ENCODE measurements around the gene SLC29A4. TPM values are rescaled to one million over a fixed set of nuclear protein-coding genes. Genes with fewer than 3 reads are reported as not detected.
"Not testable (repeated sequence)": the region's sequence is repeated elsewhere in the genome, so short reads cannot be mapped to it uniquely, and the experiment has no call there.

SLC29A4 gene
- total RNA-seq, 2 experiments from 2014 or later, result 1.6 to 3.1 TPM

GRCh38 chr7:5312276-5313070 lies 29.7 kb downstream of the SLC29A4 start:
- ATAC-seq (ENCODE audit: low read depth); H3K4me3 Mint-ChIP-seq; H3K27ac Mint-ChIP-seq; H3K9me3 Mint-ChIP-seq; DNase-seq; POLR2A ChIA-PET; H3K4me1 Mint-ChIP-seq; H3K27me3 Mint-ChIP-seq: not testable (repeated sequence)
- H3K36me3 Mint-ChIP-seq, result peaks cover 16% of the 10 kb centered on the region

- DNase-seq; ATAC-seq (ENCODE audit: low read depth); H3K4me3 Mint-ChIP-seq; H3K9me3 Mint-ChIP-seq; H3K27ac Mint-ChIP-seq; H3K4me1 Mint-ChIP-seq; H3K27me3 Mint-ChIP-seq; POLR2A ChIA-PET: not testable (repeated sequence)
- peaks cover 20% of the 10 kb centered on the region for H3K36me3 Mint-ChIP-seq
Observed at GRCh38 chr7:5313076-5313885, 30.5 kb downstream of the SLC29A4 start.

- Mint-ChIP-seq H3K27me3 (no peaks in the 10 kb centered on the region), H3K4me3 (no peak overlapping the region), H3K36me3 (peaks cover 34% of the 10 kb centered on the region), H3K9me3 (peaks cover 11% of the 10 kb centered on the region), H3K27ac (no peak overlapping the region), H3K4me1 (no peaks in the 10 kb centered on the region)
- POLR2A ChIA-PET, result no interaction called here
- ATAC-seq (ENCODE audit: low read depth) (no peak), DNase-seq (no peak)
Observed at GRCh38 chr7:5314864-5315263, 32.1 kb downstream of the SLC29A4 start.

GRCh38 chr7:5315761-5316160 lies 33.0 kb downstream of the SLC29A4 start:
- no peak overlapping the region for H3K27ac Mint-ChIP-seq
- H3K36me3 Mint-ChIP-seq, result peaks cover 40% of the 10 kb centered on the region

GRCh38 chr7:5318613-5319012 lies 35.9 kb downstream of the SLC29A4 start:
- Mint-ChIP-seq H3K36me3 (peaks cover 55% of the 10 kb centered on the region), H3K9me3 (peaks cover 13% of the 10 kb centered on the region)
- H3K27ac Mint-ChIP-seq; DNase-seq; H3K4me1 Mint-ChIP-seq; H3K27me3 Mint-ChIP-seq; POLR2A ChIA-PET; H3K4me3 Mint-ChIP-seq; ATAC-seq (ENCODE audit: low read depth): not testable (repeated sequence)

More at GRCh38 chr7:5315761-5316160, 33.0 kb downstream of the SLC29A4 start:
- ATAC-seq (ENCODE audit: low read depth), result no peak
- DNase-seq, result no peak
- no peaks in the 10 kb centered on the region for H3K27me3 Mint-ChIP-seq
- H3K4me3 Mint-ChIP-seq, result no peak overlapping the region
- POLR2A ChIA-PET, result no interaction called here
- peaks cover 13% of the 10 kb centered on the region for H3K9me3 Mint-ChIP-seq
- H3K4me1 Mint-ChIP-seq, result no peaks in the 10 kb centered on the region

GRCh38 chr7:5320391-5320790 lies 37.6 kb downstream of the SLC29A4 start:
- peaks cover 58% of the 10 kb centered on the region for H3K36me3 Mint-ChIP-seq
- no peaks in the 10 kb centered on the region for H3K27me3 Mint-ChIP-seq
- H3K4me3 Mint-ChIP-seq, result no peak overlapping the region
- H3K4me1 Mint-ChIP-seq, result no peaks in the 10 kb centered on the region
- POLR2A ChIA-PET, result no interaction called here
- no peak for DNase-seq
- peaks cover 13% of the 10 kb centered on the region for H3K9me3 Mint-ChIP-seq
- no peak overlapping the region for H3K27ac Mint-ChIP-seq
- ATAC-seq (ENCODE audit: low read depth), result no peak

GRCh38 chr7:5320802-5321396 lies 38.2 kb downstream of the SLC29A4 start:
- Mint-ChIP-seq H3K36me3 (peaks cover 55% of the 10 kb centered on the region), H3K4me1 (no peaks in the 10 kb centered on the region), H3K4me3 (no peak overlapping the region), H3K27ac (no peak overlapping the region), H3K9me3 (peaks cover 13% of the 10 kb centered on the region), H3K27me3 (no peaks in the 10 kb centered on the region)
- no peak for DNase-seq
- POLR2A ChIA-PET, result no interaction called here
- ATAC-seq (ENCODE audit: low read depth), result no peak

GRCh38 chr7:5322621-5323410 lies 40.1 kb downstream of the SLC29A4 start:
- no peaks in the 10 kb centered on the region for H3K4me1 Mint-ChIP-seq
- H3K9me3 Mint-ChIP-seq, result peaks cover 13% of the 10 kb centered on the region
- no peaks in the 10 kb centered on the region for H3K27me3 Mint-ChIP-seq
- H3K36me3 Mint-ChIP-seq, result peaks cover 52% of the 10 kb centered on the region
- no peak overlapping the region for H3K27ac Mint-ChIP-seq
- DNase-seq, result no peak
- ATAC-seq (ENCODE audit: low read depth), result no peak
- H3K4me3 Mint-ChIP-seq, result no peak overlapping the region
- POLR2A ChIA-PET, result no interaction called here

GRCh38 chr7:5323800-5324781 lies 41.3 kb downstream of the SLC29A4 start:
- H3K27ac Mint-ChIP-seq; ATAC-seq (ENCODE audit: low read depth); H3K4me3 Mint-ChIP-seq; H3K9me3 Mint-ChIP-seq; POLR2A ChIA-PET; H3K27me3 Mint-ChIP-seq; DNase-seq; H3K4me1 Mint-ChIP-seq: not testable (repeated sequence)
- H3K36me3 Mint-ChIP-seq, result peaks cover 42% of the 10 kb centered on the region

GRCh38 chr7:5324961-5325360 lies 42.2 kb downstream of the SLC29A4 start:
- H3K36me3 Mint-ChIP-seq, result peaks cover 37% of the 10 kb centered on the region
- H3K9me3 Mint-ChIP-seq, result peaks cover 1% of the 10 kb centered on the region
- ATAC-seq (ENCODE audit: low read depth) (no peak), DNase-seq (no peak)
- no peak overlapping the region for H3K4me3 Mint-ChIP-seq
- H3K4me1 Mint-ChIP-seq, result no peaks in the 10 kb centered on the region
- no peak overlapping the region for H3K27ac Mint-ChIP-seq
- H3K27me3 Mint-ChIP-seq, result no peaks in the 10 kb centered on the region
- POLR2A ChIA-PET, result no interaction called here

- no peak overlapping the region for H3K27ac Mint-ChIP-seq
- peaks cover 2% of the 10 kb centered on the region for H3K27me3 Mint-ChIP-seq
- H3K4me3 Mint-ChIP-seq, result no peak overlapping the region
- no peak for DNase-seq
- POLR2A ChIA-PET, result no interaction called here
- no peak for ATAC-seq (ENCODE audit: low read depth)
- H3K9me3 Mint-ChIP-seq, result no peaks in the 10 kb centered on the region
- H3K36me3 Mint-ChIP-seq, result peaks cover 36% of the 10 kb centered on the region
- H3K4me1 Mint-ChIP-seq, result peaks cover 14% of the 10 kb centered on the region
Observed at GRCh38 chr7:5330288-5330687, 47.5 kb downstream of the SLC29A4 start.

GRCh38 chr7:5332579-5332978 lies 49.8 kb downstream of the SLC29A4 start:
- POLR2A ChIA-PET, result no interaction called here
- ATAC-seq (ENCODE audit: low read depth), result no peak
- Mint-ChIP-seq H3K27ac (no peak overlapping the region), H3K9me3 (peaks cover 2% of the 10 kb centered on the region), H3K27me3 (peaks cover 2% of the 10 kb centered on the region), H3K4me3 (no peak overlapping the region), H3K36me3 (peaks cover 53% of the 10 kb centered on the region), H3K4me1 (peaks cover 14% of the 10 kb centered on the region)
- DNase-seq, result no peak
